Measurements from ENCODE around the gene PLEKHM2.

DNA sequence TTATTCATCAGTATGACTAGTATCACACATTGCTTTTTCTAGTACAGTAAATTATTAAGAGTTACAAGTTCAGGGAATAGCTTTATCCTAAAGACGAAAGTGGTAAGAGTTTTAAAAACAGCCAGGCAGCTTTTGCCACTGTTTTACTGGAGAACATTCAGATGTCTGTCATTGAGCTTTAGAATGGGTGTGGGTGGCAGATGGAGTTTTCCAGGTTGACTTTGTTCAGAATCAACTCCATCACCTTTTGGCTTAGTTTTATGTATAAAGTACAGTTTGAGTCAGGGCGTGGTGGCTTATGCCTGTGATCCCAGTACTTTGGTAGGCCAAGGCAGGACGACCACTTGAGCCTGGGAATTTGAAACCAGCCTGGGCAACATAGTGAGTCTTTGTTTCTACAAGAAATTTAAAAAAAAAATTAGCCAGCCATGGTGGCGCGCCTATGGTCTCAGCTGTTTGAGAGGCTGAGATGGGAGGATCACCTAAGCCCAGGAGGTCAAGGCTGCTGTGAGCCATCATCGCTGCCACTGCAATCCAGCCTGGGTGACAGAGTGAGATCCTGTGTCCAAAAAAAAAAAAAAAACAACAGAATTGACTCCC lies 29.9 kb upstream of the PLEKHM2 start:
- TF ChIP-seq EZH2 (optimal IDR thresholded peaks at IDR 0.05; ENCODE audit: low read depth, low read length): no peak
- no peak for TF ChIP-seq CTCF (IDR thresholded peaks at IDR 0.05; ENCODE audit: low read length)

All from MM.1S (cell line).